OCI-LY7 (cell line): ENCODE measurements around the gene OGFRL1. TPM values are rescaled to one million over a fixed set of nuclear protein-coding genes. Genes with fewer than 3 reads are reported as not detected.
"Not testable (repeated sequence)": the region's sequence is repeated elsewhere in the genome, so short reads cannot be mapped to it uniquely, and the experiment has no call there.

Experiments used
- BruUV-seq: library from RNA; stranded (reverse); fragments of 400-500 nt; replicated peaks from 2 replicates; lab custom pipeline; 2021; lab: Mats Ljungman, UMichigan
- CTCF ChIA-PET: fragments of 300-600 bp; sonication (Branson Sonifier 250); formaldehyde crosslinking; loops from one replicate; lab custom pipeline; 2022; ENCODE audit warnings: antibody characterized with exemption; ENCODE audit not compliant: unreplicated experiment; lab: Charles Lee
- POLR2A ChIA-PET: fragments of 300-600 bp; sonication (Branson Sonifier 250); formaldehyde crosslinking; loops from one replicate; lab custom pipeline; 2022; ENCODE audit warnings: antibody characterized with exemption; lab: Charles Lee
- DNase-seq: peaks from one replicate; pipeline ENCODE4 v3.0.0-alpha.2; 2015; ENCODE audit warnings: low spot score
- H2AFZ ChIP-seq: fragments of 200-600 bp; sonication (generic), shearing (Covaris generic); 2 replicates; pipeline ENCODE4 v1.6.1; 2014; ENCODE audit warnings: mild to moderate bottlenecking, antibody characterized with exemption, low read length, moderate library complexity
- H3K27ac ChIP-seq: fragments of 200-600 bp; sonication (generic); 2 replicates; pipeline ENCODE4 v1.5.1; 2014; ENCODE audit warnings: mixed run types, low read depth, mild to moderate bottlenecking, moderate library complexity, low read length, inconsistent platforms; ENCODE audit not compliant: poor library complexity, severe bottlenecking
- H3K36me3 ChIP-seq: fragments of 200-600 bp; sonication (generic); 2 replicates; pipeline ENCODE4 v1.6.1; 2014; ENCODE audit warnings: mild to moderate bottlenecking, antibody characterized with exemption, low read length, moderate library complexity, mixed read lengths; ENCODE audit not compliant: insufficient read depth
- H3K4me1 ChIP-seq: fragments of 200-600 bp; sonication (generic); 2 replicates; pipeline ENCODE4 v1.5.1; 2014; ENCODE audit warnings: mild to moderate bottlenecking, low read length; ENCODE audit not compliant: insufficient read depth, poor library complexity, severe bottlenecking
- H3K4me2 ChIP-seq: fragments of 200-600 bp; sonication (generic); 2 replicates; pipeline ENCODE4 v1.6.1; 2014; ENCODE audit warnings: mild to moderate bottlenecking, low read length
- H3K4me3 ChIP-seq: fragments of 200-600 bp; sonication (generic); 2 replicates; pipeline ENCODE4 v1.5.1; 2014; ENCODE audit warnings: mild to moderate bottlenecking, low read depth, low read length; ENCODE audit not compliant: poor library complexity, severe bottlenecking
- H3K79me2 ChIP-seq: fragments of 200-600 bp; sonication (generic); 2 replicates; pipeline ENCODE4 v1.6.1; 2016; ENCODE audit warnings: low read depth, mild to moderate bottlenecking, low read length, moderate library complexity, mixed read lengths; ENCODE audit not compliant: insufficient read depth
- H3K9me2 ChIP-seq: fragments of 200-600 bp; sonication (generic); 2 replicates; pipeline ENCODE4 v1.6.1; 2016; ENCODE audit warnings: mild to moderate bottlenecking, low read length, mixed read lengths; ENCODE audit not compliant: insufficient read depth
- H3K9me3 ChIP-seq: fragments of 200-600 bp; sonication (generic); 2 replicates; pipeline ENCODE4 v1.6.1; 2014; ENCODE audit warnings: mild to moderate bottlenecking, mixed run types, low read length, mixed read lengths
- H4K20me1 ChIP-seq: fragments of 200-600 bp; sonication (generic); 2 replicates; pipeline ENCODE4 v1.6.1; 2014; ENCODE audit warnings: mild to moderate bottlenecking, antibody characterized with exemption, low read length, moderate library complexity, mixed read lengths; ENCODE audit not compliant: insufficient read depth
- EZH2phosphoT487 ChIP-seq: fragments of 200-600 bp; sonication (generic); IDR thresholded peaks from 2 replicates; pipeline ENCODE4 v1.6.1; 2018; ENCODE audit warnings: low read depth, borderline replicate concordance, mild to moderate bottlenecking, mixed run types, antibody characterized with exemption, low read length, moderate library complexity, mixed read lengths
- intact Hi-C: fragments of 100-400 bp; cut with micrococcal nuclease; formaldehyde crosslinking; loops from one replicate; pipeline ENCODE4 v1.10.0; 2022; ENCODE audit not compliant: unreplicated experiment
- total RNA-seq, 2 experiments: library from RNA; depleted of rRNA in 1 of 2; stranded (reverse); fragments of >200 nt in 1 of 2; shearing (Covaris generic) in 1 of 2; gene quantifications; 2 replicates each; pipeline ENCODE4 v1.2.3, GENCODE V29; 2014 to 2022
- TF ChIP-seq, protein P1 (sequence below): fragments of 200-600 bp; sonication (generic); conservative IDR thresholded peaks from 2 replicates; pipeline ENCODE4 v1.5.1; 2014; ENCODE audit warnings: mild to moderate bottlenecking, antibody characterized with exemption, low read length, moderate library complexity, mixed read lengths

Gene OGFRL1
- total RNA-seq, 2 experiments from 2014 or later: 32.9 to 33.5 TPM

DNA sequence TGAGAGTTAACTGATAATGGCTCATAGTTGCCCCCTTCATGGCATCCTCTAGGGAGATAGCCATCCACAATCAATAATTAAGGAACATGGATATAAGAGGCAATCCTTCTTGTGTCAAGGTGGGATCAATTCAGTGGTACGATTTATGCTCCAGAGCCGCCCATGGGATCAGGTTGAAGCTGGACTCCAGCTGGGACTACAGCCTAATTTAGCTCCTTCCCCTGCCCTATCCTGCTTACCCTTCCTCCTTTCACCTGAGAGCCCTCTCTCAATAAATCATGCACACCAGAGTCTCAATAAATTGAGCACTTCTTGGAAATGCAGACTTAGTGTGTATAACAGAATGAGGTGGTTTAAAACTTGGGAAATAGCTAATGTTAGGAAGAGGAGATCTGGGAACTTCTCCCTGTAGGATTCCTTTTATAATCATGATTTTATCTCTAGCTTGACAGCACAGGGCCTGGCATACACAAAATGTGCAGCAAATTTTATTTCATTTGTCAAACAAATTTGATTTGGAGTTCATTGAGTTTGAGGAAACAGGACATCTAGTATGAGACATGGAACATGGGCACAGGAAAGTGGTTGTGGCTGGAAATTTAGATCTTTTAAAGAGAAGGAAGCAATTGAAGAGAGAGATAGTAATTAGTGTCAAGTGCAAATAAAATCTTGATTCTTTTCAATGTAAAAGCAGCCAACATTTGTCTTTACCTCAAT lies 28.6 kb upstream of the OGFRL1 start:
- TF ChIP-seq, protein P1, sequence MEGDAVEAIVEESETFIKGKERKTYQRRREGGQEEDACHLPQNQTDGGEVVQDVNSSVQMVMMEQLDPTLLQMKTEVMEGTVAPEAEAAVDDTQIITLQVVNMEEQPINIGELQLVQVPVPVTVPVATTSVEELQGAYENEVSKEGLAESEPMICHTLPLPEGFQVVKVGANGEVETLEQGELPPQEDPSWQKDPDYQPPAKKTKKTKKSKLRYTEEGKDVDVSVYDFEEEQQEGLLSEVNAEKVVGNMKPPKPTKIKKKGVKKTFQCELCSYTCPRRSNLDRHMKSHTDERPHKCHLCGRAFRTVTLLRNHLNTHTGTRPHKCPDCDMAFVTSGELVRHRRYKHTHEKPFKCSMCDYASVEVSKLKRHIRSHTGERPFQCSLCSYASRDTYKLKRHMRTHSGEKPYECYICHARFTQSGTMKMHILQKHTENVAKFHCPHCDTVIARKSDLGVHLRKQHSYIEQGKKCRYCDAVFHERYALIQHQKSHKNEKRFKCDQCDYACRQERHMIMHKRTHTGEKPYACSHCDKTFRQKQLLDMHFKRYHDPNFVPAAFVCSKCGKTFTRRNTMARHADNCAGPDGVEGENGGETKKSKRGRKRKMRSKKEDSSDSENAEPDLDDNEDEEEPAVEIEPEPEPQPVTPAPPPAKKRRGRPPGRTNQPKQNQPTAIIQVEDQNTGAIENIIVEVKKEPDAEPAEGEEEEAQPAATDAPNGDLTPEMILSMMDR: no peak
- TF ChIP-seq EZH2phosphoT487: no peak
- no peak overlapping the region for H3K4me2 ChIP-seq
- no peak for DNase-seq
- H4K20me1 ChIP-seq: no peaks in the 10 kb centered on the region
- H3K79me2 ChIP-seq: no peaks in the 10 kb centered on the region
- ChIA-PET POLR2A (interaction anchor here (0.5 to 0.9 kb wide), 6 partner anchors 9 to 1859 kb away, joined by 3 to 4 read pairs (median 3); no protein-coding TSS in a partner anchor), CTCF (no interaction called here)
- no peak overlapping the region for H3K27ac ChIP-seq
- no TSS peak for BruUV-seq
- no peaks in the 10 kb centered on the region for H3K4me1 ChIP-seq
- H3K36me3 ChIP-seq: no peaks in the 10 kb centered on the region
- no peak overlapping the region for H2AFZ ChIP-seq
- H3K4me3 ChIP-seq: no peak overlapping the region
- no peaks in the 10 kb centered on the region for H3K9me2 ChIP-seq
- H3K9me3 ChIP-seq: no peaks in the 10 kb centered on the region
- intact Hi-C loops: no loop called here

DNA sequence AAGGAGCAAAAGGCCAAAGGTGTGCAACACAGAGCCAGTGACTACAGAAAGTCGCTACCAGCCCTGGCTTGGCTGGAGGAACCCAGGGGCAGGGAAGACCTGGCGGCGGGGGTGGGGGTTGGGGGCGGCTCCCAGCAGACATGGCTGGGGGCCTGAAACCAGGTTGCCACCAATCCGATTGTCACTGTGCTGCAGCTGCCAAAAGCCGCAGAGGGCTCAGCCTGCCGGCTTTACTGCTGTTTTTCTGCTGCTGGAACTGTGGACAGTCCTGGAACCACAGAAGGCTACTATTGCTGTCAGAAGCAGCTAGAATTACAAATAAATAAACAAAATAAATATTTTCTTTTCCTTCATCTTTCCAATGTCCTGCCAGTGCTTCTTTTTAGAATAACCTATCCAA lies 25.7 kb upstream of the OGFRL1 start:
- ChIA-PET POLR2A (no interaction called here), CTCF (no interaction called here)
- intact Hi-C loops: no loop called here
- H3K36me3 ChIP-seq: no peaks in the 10 kb centered on the region
- no peak overlapping the region for H3K27ac ChIP-seq
- H2AFZ ChIP-seq: no peak overlapping the region
- TF ChIP-seq, protein P1: no peak
- TF ChIP-seq EZH2phosphoT487: no peak
- no peaks in the 10 kb centered on the region for H3K9me2 ChIP-seq
- no peaks in the 10 kb centered on the region for H3K4me1 ChIP-seq
- H3K4me3 ChIP-seq: no peak overlapping the region
- DNase-seq: no peak
- BruUV-seq: no TSS peak
- H3K4me2 ChIP-seq: no peak overlapping the region
- H3K9me3 ChIP-seq: no peaks in the 10 kb centered on the region
- no peaks in the 10 kb centered on the region for H4K20me1 ChIP-seq
- H3K79me2 ChIP-seq: no peaks in the 10 kb centered on the region

DNA sequence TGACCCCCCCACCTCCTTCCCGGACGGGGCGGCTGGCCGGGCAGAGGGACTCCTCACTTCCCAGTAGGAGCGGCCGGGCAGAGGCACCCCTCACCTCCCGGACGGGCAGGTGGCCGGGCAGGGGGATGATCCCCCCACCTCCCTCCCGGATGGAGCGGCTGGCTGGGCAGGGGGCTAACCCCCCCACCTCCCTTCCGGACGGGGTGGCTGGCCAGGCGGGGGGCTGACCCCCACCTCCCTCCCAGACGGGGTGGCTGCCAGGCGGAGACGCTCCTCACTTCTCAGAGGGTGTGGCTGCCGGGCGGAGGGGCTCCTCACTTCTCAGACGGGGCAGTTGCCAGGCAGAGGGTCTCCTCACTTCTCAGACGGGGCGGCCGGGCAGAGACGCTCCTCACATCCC lies 22.2 kb upstream of the OGFRL1 start:
- DNase-seq, POLR2A ChIA-PET, BruUV-seq, H3K27ac ChIP-seq, H4K20me1 ChIP-seq, H3K9me3 ChIP-seq, H3K9me2 ChIP-seq, H3K4me1 ChIP-seq, intact Hi-C loops, H2AFZ ChIP-seq, H3K4me3 ChIP-seq, H3K4me2 ChIP-seq, CTCF ChIA-PET, H3K36me3 ChIP-seq, H3K79me2 ChIP-seq: not testable (repeated sequence)
